ENCODE data around the gene PSMG2.

DNA sequence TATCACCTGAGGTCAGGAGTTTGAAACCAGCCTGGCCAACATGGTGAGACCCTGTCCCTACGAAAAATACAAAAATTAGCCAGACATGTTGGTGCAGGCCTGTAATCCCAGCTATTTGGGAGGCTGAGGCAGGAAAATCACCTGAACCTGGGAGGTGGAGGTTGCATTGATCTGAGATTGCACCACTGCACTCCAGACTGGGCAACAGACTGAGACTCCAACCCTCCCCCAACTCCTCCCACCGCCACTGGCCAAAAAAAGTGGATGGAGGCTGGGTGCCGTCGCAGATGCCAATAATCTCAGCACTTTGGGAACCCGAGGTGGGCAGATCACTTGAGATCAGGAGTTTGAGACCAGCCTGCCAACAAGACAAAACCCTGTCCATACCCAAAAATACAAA is 34.8 kb upstream of the PSMG2 start:
- TF ChIP-seq, protein P1, sequence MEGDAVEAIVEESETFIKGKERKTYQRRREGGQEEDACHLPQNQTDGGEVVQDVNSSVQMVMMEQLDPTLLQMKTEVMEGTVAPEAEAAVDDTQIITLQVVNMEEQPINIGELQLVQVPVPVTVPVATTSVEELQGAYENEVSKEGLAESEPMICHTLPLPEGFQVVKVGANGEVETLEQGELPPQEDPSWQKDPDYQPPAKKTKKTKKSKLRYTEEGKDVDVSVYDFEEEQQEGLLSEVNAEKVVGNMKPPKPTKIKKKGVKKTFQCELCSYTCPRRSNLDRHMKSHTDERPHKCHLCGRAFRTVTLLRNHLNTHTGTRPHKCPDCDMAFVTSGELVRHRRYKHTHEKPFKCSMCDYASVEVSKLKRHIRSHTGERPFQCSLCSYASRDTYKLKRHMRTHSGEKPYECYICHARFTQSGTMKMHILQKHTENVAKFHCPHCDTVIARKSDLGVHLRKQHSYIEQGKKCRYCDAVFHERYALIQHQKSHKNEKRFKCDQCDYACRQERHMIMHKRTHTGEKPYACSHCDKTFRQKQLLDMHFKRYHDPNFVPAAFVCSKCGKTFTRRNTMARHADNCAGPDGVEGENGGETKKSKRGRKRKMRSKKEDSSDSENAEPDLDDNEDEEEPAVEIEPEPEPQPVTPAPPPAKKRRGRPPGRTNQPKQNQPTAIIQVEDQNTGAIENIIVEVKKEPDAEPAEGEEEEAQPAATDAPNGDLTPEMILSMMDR (IDR thresholded peaks at IDR 0.05), result no peak
- no peak for TF ChIP-seq POLR2AphosphoS5 (IDR thresholded peaks at IDR 0.05)
- no peak for TF ChIP-seq POLR2A (IDR thresholded peaks at IDR 0.05)

Measured in prostate gland (tissue), 2 donors.